Osteoblast (primary cell): ENCODE data around the gene RYR2. TPM values are rescaled to one million over a fixed set of nuclear protein-coding genes. Genes with fewer than 3 reads are reported as not detected.

ENCODE experiments used
- DNase-seq: peaks from one replicate; pipeline ENCODE4 v3.0.0; 2011; ENCODE audit warnings: low spot score, mixed read lengths; ENCODE audit not compliant: insufficient read length; ENCODE audit errors: missing footprints
- H2AFZ ChIP-seq: 2 replicates; pipeline ENCODE4 v1.6.0; 2011; ENCODE audit warnings: mild to moderate bottlenecking, low read length
- H3K27ac ChIP-seq: 2 replicates; pipeline ENCODE4 v1.5.1; 2011; ENCODE audit warnings: mild to moderate bottlenecking, low read depth, low read length, moderate library complexity
- H3K27me3 ChIP-seq: 2 replicates; pipeline ENCODE4 v1.6.0; 2012; ENCODE audit warnings: mild to moderate bottlenecking, control low read depth, inconsistent platforms, low read length, moderate library complexity; ENCODE audit not compliant: insufficient read depth
- H3K36me3 ChIP-seq: 2 replicates; pipeline ENCODE4 v1.5.1; 2011; ENCODE audit warnings: mild to moderate bottlenecking, low read length, control low read depth, moderate library complexity; ENCODE audit not compliant: insufficient read depth
- H3K4me1 ChIP-seq: 2 replicates; pipeline ENCODE4 v1.5.1; 2011; ENCODE audit warnings: mild to moderate bottlenecking, low read length, control low read depth, moderate library complexity; ENCODE audit not compliant: insufficient read depth
- H3K4me2 ChIP-seq: 2 replicates; pipeline ENCODE4 v1.6.0; 2011; ENCODE audit warnings: mild to moderate bottlenecking, low read length; ENCODE audit not compliant: insufficient read depth
- H3K4me3 ChIP-seq: fragments of 200-600 bp; sonication (generic); 3 replicates; pipeline ENCODE4 v1.5.1; 2012; ENCODE audit warnings: mild to moderate bottlenecking, low read length, inconsistent platforms; ENCODE audit not compliant: insufficient read depth
- H3K79me2 ChIP-seq: 2 replicates; pipeline ENCODE4 v1.6.0; 2012; ENCODE audit warnings: mild to moderate bottlenecking, low read length, control low read depth, inconsistent platforms; ENCODE audit not compliant: insufficient read depth
- H3K9me3 ChIP-seq: 2 replicates; pipeline ENCODE4 v1.5.1; 2011; ENCODE audit warnings: low read depth, low read length, control low read depth
- H4K20me1 ChIP-seq: 2 replicates; pipeline ENCODE4 v1.6.0; 2012; ENCODE audit warnings: mild to moderate bottlenecking, low read length, control low read depth; ENCODE audit not compliant: insufficient read depth
- CTCF ChIP-seq: IDR thresholded peaks from 2 replicates; pipeline ENCODE4 v1.5.1; 2011; ENCODE audit warnings: mild to moderate bottlenecking, low read depth, low read length, moderate library complexity; ENCODE audit errors: extremely low read depth
- total RNA-seq: library from RNA; depleted of rRNA; stranded (reverse); fragments of >200 nt; gene quantifications from 2 replicates; pipeline ENCODE4 v1.2.3, GENCODE V29; 2012

The RYR2 gene
- total RNA-seq, 1 donor: not detected

- H3K27ac ChIP-seq: no peak overlapping the region
- no peaks in the 10 kb centered on the region for H4K20me1 ChIP-seq
- H3K4me3 ChIP-seq: no peak overlapping the region
- H3K27me3 ChIP-seq: no peaks in the 10 kb centered on the region
- no peaks in the 10 kb centered on the region for H3K9me3 ChIP-seq
- H3K36me3 ChIP-seq: no peaks in the 10 kb centered on the region
- no peak overlapping the region for H3K4me2 ChIP-seq
- no peaks in the 10 kb centered on the region for H3K79me2 ChIP-seq
- no peak for DNase-seq
- no peak overlapping the region for H2AFZ ChIP-seq
- no peak for TF ChIP-seq CTCF
- no peaks in the 10 kb centered on the region for H3K4me1 ChIP-seq
Measured at GRCh38 chr1:237578540-237578939, 536.6 kb downstream of the RYR2 start.

GRCh38 chr1:237580726-237581125 lies 538.7 kb downstream of the RYR2 start:
- Histone ChIP-seq H4K20me1 (no peaks in the 10 kb centered on the region), H3K4me3 (no peak overlapping the region), H3K4me1 (no peaks in the 10 kb centered on the region), H2AFZ (no peak overlapping the region), H3K36me3 (no peaks in the 10 kb centered on the region), H3K9me3 (no peaks in the 10 kb centered on the region), H3K27me3 (no peaks in the 10 kb centered on the region), H3K79me2 (no peaks in the 10 kb centered on the region), H3K27ac (no peak overlapping the region), H3K4me2 (no peak overlapping the region)
- no peak for TF ChIP-seq CTCF
- no peak for DNase-seq

- Histone ChIP-seq H3K9me3 (no peaks in the 10 kb centered on the region), H2AFZ (no peak overlapping the region), H3K27me3 (no peaks in the 10 kb centered on the region), H3K27ac (no peak overlapping the region), H3K4me2 (no peak overlapping the region), H3K36me3 (no peaks in the 10 kb centered on the region), H4K20me1 (no peaks in the 10 kb centered on the region), H3K79me2 (no peaks in the 10 kb centered on the region), H3K4me1 (no peaks in the 10 kb centered on the region), H3K4me3 (no peak overlapping the region)
- TF ChIP-seq CTCF: no peak
- DNase-seq: no peak
Measured at GRCh38 chr1:237583270-237583669, 541.3 kb downstream of the RYR2 start.

- no peak overlapping the region for H3K27ac ChIP-seq
- no peak for TF ChIP-seq CTCF
- H3K27me3 ChIP-seq: no peaks in the 10 kb centered on the region
- H3K4me2 ChIP-seq: no peak overlapping the region
- no peak overlapping the region for H3K4me3 ChIP-seq
- H2AFZ ChIP-seq: no peak overlapping the region
- H3K9me3 ChIP-seq: no peaks in the 10 kb centered on the region
- H3K4me1 ChIP-seq: no peaks in the 10 kb centered on the region
- no peaks in the 10 kb centered on the region for H4K20me1 ChIP-seq
- no peak for DNase-seq
- H3K36me3 ChIP-seq: no peaks in the 10 kb centered on the region
- H3K79me2 ChIP-seq: no peaks in the 10 kb centered on the region
Measured at GRCh38 chr1:237583756-237584155, 541.8 kb downstream of the RYR2 start.
